K562 treated with DMSO at 1 percent for 4 hours (cell line): ENCODE data around the gene IL1RAPL2. TPM values are rescaled to one million over a fixed set of nuclear protein-coding genes. Genes with fewer than 3 reads are reported as not detected.

Experiments
- total RNA-seq: library from RNA; unstranded; fragments of 300-600 nt; gene quantifications from 2 replicates; pipeline ENCODE4 v1.2.3, GENCODE V29; 2022; ENCODE audit not compliant: insufficient read depth

Gene IL1RAPL2
- total RNA-seq = not detected in 2 replicates

DNA sequence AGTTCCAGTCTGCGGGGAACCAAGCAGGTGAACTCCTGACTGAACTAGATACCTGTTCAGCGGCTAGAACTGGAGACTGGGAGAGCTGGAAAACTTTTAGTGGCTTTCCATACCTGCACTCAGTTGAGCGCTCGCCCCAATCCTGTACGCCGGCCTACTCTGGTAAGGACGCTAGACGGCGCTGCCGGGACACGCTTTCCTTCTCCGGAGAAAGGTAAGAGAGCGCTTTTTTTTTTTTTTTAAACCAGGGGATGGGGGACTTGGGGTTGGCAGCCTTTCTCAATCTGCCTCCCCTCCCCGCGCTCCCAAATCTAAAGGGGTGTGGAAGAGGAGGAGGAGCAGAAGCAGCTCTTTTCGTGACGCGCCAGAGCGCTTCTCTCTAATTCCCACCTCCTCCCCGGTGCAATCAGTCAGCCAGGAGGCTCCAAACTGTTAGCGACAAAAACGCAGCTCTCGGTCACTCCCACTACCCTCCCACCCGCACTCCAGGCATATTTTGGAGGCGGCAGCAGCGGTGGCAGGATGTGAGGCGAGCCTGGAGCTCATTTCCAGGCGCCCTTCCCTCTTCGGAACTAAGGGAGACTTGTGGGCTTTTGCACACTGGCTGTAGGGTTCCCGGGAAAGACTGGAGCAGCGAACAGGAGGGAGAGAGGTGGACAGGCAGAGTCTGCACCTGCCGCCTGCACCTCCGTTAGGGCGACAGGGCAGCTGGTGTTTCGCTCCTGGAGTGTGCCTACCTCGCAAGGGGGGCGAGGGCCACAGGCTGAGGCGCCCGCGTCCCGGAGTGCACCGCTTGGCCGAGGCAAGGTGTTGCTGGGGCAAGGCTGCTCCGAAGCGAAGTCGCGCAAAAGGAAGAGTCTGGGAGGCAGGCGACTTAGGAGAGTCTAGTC lies at the start of gene IL1RAPL2:
IL1RAPL2 (plus strand) TSS at position 409 of the 890 bp plus-strand sequence.

DNA sequence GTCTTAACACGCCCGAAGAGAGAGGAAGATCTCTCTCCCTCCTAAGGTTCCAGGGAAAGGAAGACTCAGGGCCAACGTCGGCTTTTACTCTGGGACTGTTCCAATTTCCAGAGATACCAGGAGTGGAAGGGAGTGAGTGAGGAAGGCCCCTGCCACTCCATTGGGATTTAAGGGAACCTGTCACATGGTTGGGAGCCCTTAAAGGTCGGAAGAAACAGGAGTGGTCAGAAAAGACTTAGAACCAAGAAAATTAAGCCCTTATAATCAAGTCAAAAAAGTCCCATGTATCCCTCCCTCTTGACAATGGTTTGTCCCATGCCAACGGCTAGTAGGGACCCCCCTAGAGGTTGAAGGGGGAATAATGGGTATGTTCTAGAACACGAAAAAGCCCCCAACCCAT lies 654.6 kb downstream of the IL1RAPL2 start, which contains the start of gene TEX13A:
TEX13A (minus strand) TSS at position 59 of the 400 bp plus-strand sequence. CDS start 297 bp downstream, outside the sequence.

